H9 (cell line): ENCODE data around the gene ADISSP. TPM values are rescaled to one million over a fixed set of nuclear protein-coding genes. Genes with fewer than 3 reads are reported as not detected.

Experiments
- DNase-seq: peaks from one replicate; pipeline ENCODE4 v3.0.0-alpha.2; 2017
- H2AFZ ChIP-seq: one replicate; pipeline ENCODE4 v1.6.1; 2013; ENCODE audit warnings: mild to moderate bottlenecking, low read length, control low read depth, moderate library complexity
- H2AK5ac ChIP-seq: 2 replicates; pipeline ENCODE4 v1.6.1; 2013; ENCODE audit warnings: low read length, control low read depth, mixed read lengths; ENCODE audit not compliant: insufficient read length
- H2BK120ac ChIP-seq: one replicate; pipeline ENCODE4 v1.6.1; 2013; ENCODE audit warnings: low read depth, mild to moderate bottlenecking, low read length, control low read depth, inconsistent platforms; ENCODE audit not compliant: poor library complexity, severe bottlenecking
- H2BK12ac ChIP-seq: 2 replicates; pipeline ENCODE4 v1.6.1; 2013; ENCODE audit warnings: low read length, control low read depth, mixed read lengths, low read depth; ENCODE audit not compliant: insufficient read length
- H2BK15ac ChIP-seq: 2 replicates; pipeline ENCODE4 v1.6.1; 2013; ENCODE audit warnings: low read depth, low read length, control low read depth
- H2BK20ac ChIP-seq: one replicate; pipeline ENCODE4 v1.6.1; 2013; ENCODE audit warnings: low read depth, mild to moderate bottlenecking, low read length, control low read depth, inconsistent platforms; ENCODE audit not compliant: poor library complexity, severe bottlenecking
- H2BK5ac ChIP-seq: 2 replicates; pipeline ENCODE4 v1.6.1; 2013; ENCODE audit warnings: low read length, control low read depth, mixed read lengths; ENCODE audit not compliant: insufficient read length
- H3K14ac ChIP-seq: 2 replicates; pipeline ENCODE4 v1.6.1; 2013; ENCODE audit warnings: low read length, control low read depth; ENCODE audit not compliant: insufficient read depth
- H3K18ac ChIP-seq: 2 replicates; pipeline ENCODE4 v1.6.1; 2013; ENCODE audit warnings: low read depth, mild to moderate bottlenecking, mixed read lengths, low read length, control low read depth; ENCODE audit not compliant: insufficient read length
- H3K23ac ChIP-seq: 2 replicates; pipeline ENCODE4 v1.6.1; 2013; ENCODE audit warnings: low read length, control low read depth, mixed read lengths, low read depth; ENCODE audit not compliant: insufficient read length
- H3K23me2 ChIP-seq: 2 replicates; pipeline ENCODE4 v1.6.1; 2013; ENCODE audit warnings: low read depth, mild to moderate bottlenecking, mixed read lengths, low read length, control low read depth; ENCODE audit not compliant: insufficient read length, poor library complexity, severe bottlenecking
- H3K27ac ChIP-seq: 2 replicates; pipeline ENCODE4 v1.5.1; 2013; ENCODE audit warnings: low read length, control low read depth, mixed read lengths, low read depth; ENCODE audit not compliant: insufficient read length
- H3K27me3 ChIP-seq: 2 replicates; pipeline ENCODE4 v1.6.1; 2013; ENCODE audit warnings: low read length, control low read depth, inconsistent platforms; ENCODE audit not compliant: insufficient read depth
- H3K4ac ChIP-seq: 2 replicates; pipeline ENCODE4 v1.6.1; 2013; ENCODE audit warnings: low read depth, mild to moderate bottlenecking, control low read depth, inconsistent platforms, low read length, moderate library complexity
- H3K4me1 ChIP-seq: 2 replicates; pipeline ENCODE4 v1.6.1; 2013; ENCODE audit warnings: low read length, control low read depth, inconsistent platforms; ENCODE audit not compliant: insufficient read depth
- H3K4me2 ChIP-seq: 2 replicates; pipeline ENCODE4 v1.6.1; 2013; ENCODE audit warnings: low read length, control low read depth, mixed read lengths; ENCODE audit not compliant: insufficient read length, insufficient read depth
- H3K56ac ChIP-seq: 2 replicates; pipeline ENCODE4 v1.6.1; 2013; ENCODE audit warnings: low read depth, mild to moderate bottlenecking, mixed read lengths, low read length, control low read depth; ENCODE audit not compliant: insufficient read length
- H3K79me1 ChIP-seq: 2 replicates; pipeline ENCODE4 v1.6.1; 2013; ENCODE audit warnings: low read depth, mild to moderate bottlenecking, moderate library complexity, low read length, control low read depth, inconsistent platforms; ENCODE audit not compliant: insufficient read depth, poor library complexity, severe bottlenecking
- H3K79me2 ChIP-seq: 2 replicates; pipeline ENCODE4 v1.6.1; 2013; ENCODE audit warnings: low read length, control low read depth, inconsistent platforms; ENCODE audit not compliant: insufficient read depth
- H3K9ac ChIP-seq: 2 replicates; pipeline ENCODE4 v1.6.1; 2013; ENCODE audit warnings: low read length, control low read depth, mixed read lengths; ENCODE audit not compliant: insufficient read length; ENCODE audit errors: extremely low read depth
- H3K9me3 ChIP-seq: one replicate; pipeline ENCODE4 v1.6.1; 2013; ENCODE audit warnings: low read depth, low read length, inconsistent platforms; ENCODE audit not compliant: control insufficient read depth
- H3T11ph ChIP-seq: one replicate; pipeline ENCODE4 v1.6.1; 2013; ENCODE audit warnings: mild to moderate bottlenecking, low read length, control low read depth, inconsistent platforms
- H4K20me1 ChIP-seq: one replicate; pipeline ENCODE4 v1.6.1; 2013; ENCODE audit not compliant: control insufficient read depth, insufficient read length, insufficient read depth
- H4K5ac ChIP-seq: 2 replicates; pipeline ENCODE4 v1.6.1; 2013; ENCODE audit warnings: low read depth, mild to moderate bottlenecking, mixed read lengths, low read length, control low read depth; ENCODE audit not compliant: insufficient read length
- H4K8ac ChIP-seq: replicated peaks from 2 replicates; pipeline ENCODE4 v1.6.1; 2013; ENCODE audit warnings: low read length, control low read depth, mixed read lengths, low read depth; ENCODE audit not compliant: insufficient read length
- H4K91ac ChIP-seq: 2 replicates; pipeline ENCODE4 v1.6.1; 2013; ENCODE audit warnings: low read depth, mild to moderate bottlenecking, moderate library complexity, mixed read lengths, low read length, control low read depth; ENCODE audit not compliant: insufficient read length
- H3K27ac Mint-ChIP-seq, 3 experiments: 2 replicates in 2 of 3; 3 replicates in 1 of 3; pipeline ENCODE4 v1.8.0; 2020 to 2021; ENCODE audit warnings: mixed read lengths in 3 of 3, mild to moderate bottlenecking in 1 of 3, moderate library complexity in 1 of 3
- H3K27me3 Mint-ChIP-seq: 2 replicates; pipeline ENCODE4 v1.8.0; 2021; ENCODE audit warnings: low read depth, mild to moderate bottlenecking, moderate library complexity, mixed read lengths
- H3K36me3 Mint-ChIP-seq, 3 experiments: 2 replicates in 2 of 3; 3 replicates in 1 of 3; pipeline ENCODE4 v1.8.0; 2020 to 2021; ENCODE audit warnings: low read depth in 3 of 3, mixed read lengths in 3 of 3; ENCODE audit not compliant: insufficient read depth in 1 of 3
- H3K4me1 Mint-ChIP-seq, 2 experiments: 2 replicates each; pipeline ENCODE4 v1.8.0; 2020; ENCODE audit warnings: mixed read lengths in 2 of 2
- H3K4me3 Mint-ChIP-seq, 2 experiments: 2 replicates in 1 of 2; 3 replicates in 1 of 2; pipeline ENCODE4 v1.8.0; 2020 to 2021; ENCODE audit warnings: mild to moderate bottlenecking in 2 of 2, mixed read lengths in 2 of 2, moderate library complexity in 1 of 2
- H3K9me3 Mint-ChIP-seq, 2 experiments: 2 replicates in 1 of 2; 3 replicates in 1 of 2; pipeline ENCODE4 v1.8.0; 2020; ENCODE audit warnings: mild to moderate bottlenecking in 2 of 2, mixed read lengths in 2 of 2, moderate library complexity in 1 of 2
- WGBS: extraction: QIAGEN DNeasy Blood & Tissue Kit; methylation state at CpG from one replicate; pipeline ENCODE4 v1.1.7; 2013; ENCODE audit warnings: missing lambda C conversion rate, low lambda C conversion rate, mixed read lengths; ENCODE audit not compliant: insufficient read length; ENCODE audit errors: extremely low coverage; 5-methylcytosine and 5-hydroxymethylcytosine counted together
- total RNA-seq: library from RNA; stranded (reverse); gene quantifications from 2 replicates; pipeline ENCODE4 v1.2.1, GENCODE V29; 2021
- TF ChIP-seq, protein P1 (sequence below): fragments of 200-600 bp; sonication (generic); conservative IDR thresholded peaks from 3 replicates; pipeline ENCODE4 v1.8.0; 2021; ENCODE audit warnings: antibody characterized with exemption, mild to moderate bottlenecking

Gene ADISSP
- total RNA-seq, 1 experiment from 2014 or later: 80.9 TPM

DNA sequence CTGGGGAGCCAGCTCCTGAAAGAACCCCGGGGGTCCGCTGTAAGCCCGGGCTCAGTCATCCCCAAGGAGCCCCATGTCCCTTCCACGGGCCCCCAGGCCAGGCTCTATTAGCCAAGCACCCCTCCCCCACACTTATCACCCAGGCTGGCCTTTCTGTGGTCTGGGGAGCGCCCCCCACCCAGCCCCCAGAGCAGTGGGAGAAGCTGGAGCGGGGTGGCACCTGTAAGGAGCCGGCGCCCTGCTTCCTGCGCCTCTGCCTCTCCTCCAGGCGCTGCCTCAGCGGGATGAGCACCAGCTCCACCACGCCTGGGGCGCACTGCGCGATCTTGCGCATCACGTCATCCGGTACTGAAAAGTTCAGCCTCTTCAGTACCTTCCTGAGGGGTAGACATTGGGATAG lies 11.4 kb upstream of the ADISSP start:
- Histone ChIP-seq H4K20me1 (no peaks in the 10 kb centered on the region), H2BK12ac (no peak overlapping the region), H4K8ac (no peak overlapping the region), H3K9ac (no peak overlapping the region), H2BK120ac (no peak overlapping the region), H3K18ac (no peak overlapping the region), H4K5ac (no peak overlapping the region), H3K23me2 (peaks cover 14% of the 10 kb centered on the region), H3K4ac (no peak overlapping the region), H3K23ac (no peak overlapping the region), H2BK5ac (no peak overlapping the region), H3K27ac (no peak overlapping the region), H2AFZ (no peak overlapping the region), H3T11ph (no peak overlapping the region), H3K27me3 (peaks cover 2% of the 10 kb centered on the region; the same call in 1 of the 2 replicates), H2BK15ac (no peak overlapping the region), H3K79me1 (no peaks in the 10 kb centered on the region), H4K91ac (no peak overlapping the region), H3K4me1 (no peaks in the 10 kb centered on the region; the same call in 1 of the 2 replicates), H2BK20ac (no peak overlapping the region), H3K9me3 (no peaks in the 10 kb centered on the region), H2AK5ac (no peak overlapping the region), H3K4me2 (peak overlapping the region; percentile 70), H3K79me2 (no peaks in the 10 kb centered on the region), H3K14ac (no peak overlapping the region), H3K56ac (no peak overlapping the region)
- Mint-ChIP-seq H3K27ac (peak overlapping the region in 1 of 3 experiments; percentile 76; a peak in 1 of 7 replicates), H3K4me1 (peaks cover 25 to 40% of the 10 kb centered on the region in 2 experiments), H3K4me3 (peak overlapping the region; percentile 52 to 72; a peak in 2 of 5 replicates), H3K27me3 (peaks cover 59% of the 10 kb centered on the region), H3K9me3 (no peaks in the 10 kb centered on the region), H3K36me3 (peaks cover 0 to 4% (median 0%) of the 10 kb centered on the region in 3 experiments; a peak in 2 of 7 replicates)
- TF ChIP-seq, protein P1, sequence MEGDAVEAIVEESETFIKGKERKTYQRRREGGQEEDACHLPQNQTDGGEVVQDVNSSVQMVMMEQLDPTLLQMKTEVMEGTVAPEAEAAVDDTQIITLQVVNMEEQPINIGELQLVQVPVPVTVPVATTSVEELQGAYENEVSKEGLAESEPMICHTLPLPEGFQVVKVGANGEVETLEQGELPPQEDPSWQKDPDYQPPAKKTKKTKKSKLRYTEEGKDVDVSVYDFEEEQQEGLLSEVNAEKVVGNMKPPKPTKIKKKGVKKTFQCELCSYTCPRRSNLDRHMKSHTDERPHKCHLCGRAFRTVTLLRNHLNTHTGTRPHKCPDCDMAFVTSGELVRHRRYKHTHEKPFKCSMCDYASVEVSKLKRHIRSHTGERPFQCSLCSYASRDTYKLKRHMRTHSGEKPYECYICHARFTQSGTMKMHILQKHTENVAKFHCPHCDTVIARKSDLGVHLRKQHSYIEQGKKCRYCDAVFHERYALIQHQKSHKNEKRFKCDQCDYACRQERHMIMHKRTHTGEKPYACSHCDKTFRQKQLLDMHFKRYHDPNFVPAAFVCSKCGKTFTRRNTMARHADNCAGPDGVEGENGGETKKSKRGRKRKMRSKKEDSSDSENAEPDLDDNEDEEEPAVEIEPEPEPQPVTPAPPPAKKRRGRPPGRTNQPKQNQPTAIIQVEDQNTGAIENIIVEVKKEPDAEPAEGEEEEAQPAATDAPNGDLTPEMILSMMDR: no peak
- no CpG with 5 or more reads among the region's 18 CpGs for WGBS
- no peak for DNase-seq
